ENCODE data around the gene RFX7.
"Not testable (repeated sequence)": the region's sequence is repeated elsewhere in the genome, so short reads cannot be mapped to it uniquely, and the experiment has no call there.

RFX7 gene

DNA sequence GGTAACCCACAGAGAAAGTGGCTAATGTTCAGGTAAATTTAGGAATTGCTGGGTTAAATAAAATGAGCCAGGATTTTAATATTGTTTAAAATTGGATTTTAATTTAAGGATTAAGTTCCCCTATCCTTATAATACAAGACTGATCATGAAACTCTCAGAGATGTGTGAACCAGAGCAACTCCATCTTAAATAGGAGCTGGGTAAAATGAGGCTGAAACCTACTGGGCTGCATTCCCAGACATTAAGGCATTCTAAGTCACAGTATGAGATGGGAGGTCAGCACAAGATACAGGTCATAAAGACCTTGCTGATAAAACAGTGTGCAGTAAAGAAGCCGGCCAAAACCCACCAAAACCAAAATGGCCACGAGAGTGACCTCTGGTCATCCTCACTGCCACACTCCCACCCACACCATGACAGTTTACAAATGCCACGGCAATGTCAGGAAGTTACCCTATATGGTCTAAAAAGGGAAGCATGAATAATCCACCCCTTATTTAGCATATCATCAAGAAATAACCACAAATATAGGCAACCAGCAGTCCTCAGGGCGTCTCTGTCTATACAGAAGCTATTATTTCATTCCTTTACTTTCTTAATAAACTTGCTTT, 40.3 kb downstream of the RFX7 start:
- not testable (repeated sequence) for DNase-seq

DNA sequence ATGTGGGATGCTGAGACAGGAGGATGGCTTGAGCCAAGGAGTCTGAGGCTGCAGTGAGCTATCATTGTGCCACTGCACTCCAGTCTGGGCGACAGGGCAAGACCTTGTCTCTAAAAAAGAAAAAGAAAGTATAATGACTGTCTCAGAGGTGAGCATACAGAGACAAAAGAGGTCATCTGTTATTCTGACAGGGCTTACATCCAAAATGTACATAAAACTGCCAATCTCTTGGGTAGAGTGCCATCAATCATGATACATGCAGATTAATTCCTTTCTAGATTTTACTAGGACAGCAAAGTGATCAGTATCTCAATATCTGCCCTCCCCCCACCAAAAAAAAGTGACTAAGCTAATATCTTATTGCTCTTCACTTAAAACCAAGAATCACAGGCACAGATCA, 41.0 kb downstream of the RFX7 start:
- no peak for DNase-seq

DNA sequence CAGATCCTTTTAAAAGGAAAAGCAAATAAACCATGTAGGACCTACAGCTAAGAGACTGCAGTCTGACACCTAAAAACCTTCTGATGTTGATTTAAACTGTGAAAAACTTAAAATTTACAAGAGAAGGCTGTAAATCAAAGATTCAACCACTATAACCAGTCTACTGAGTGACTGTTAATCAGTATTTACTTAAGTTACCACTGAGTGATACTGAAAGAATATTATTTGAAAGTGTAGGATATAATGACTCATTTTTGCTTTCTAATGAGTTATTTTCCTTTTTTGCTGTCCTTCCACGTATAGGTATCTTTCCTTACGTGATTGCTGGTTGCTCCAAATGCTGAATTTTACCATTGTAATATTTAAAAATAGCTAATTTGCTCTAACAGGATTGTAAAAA, 44.6 kb downstream of the RFX7 start:
- DNase-seq = no peak

DNA sequence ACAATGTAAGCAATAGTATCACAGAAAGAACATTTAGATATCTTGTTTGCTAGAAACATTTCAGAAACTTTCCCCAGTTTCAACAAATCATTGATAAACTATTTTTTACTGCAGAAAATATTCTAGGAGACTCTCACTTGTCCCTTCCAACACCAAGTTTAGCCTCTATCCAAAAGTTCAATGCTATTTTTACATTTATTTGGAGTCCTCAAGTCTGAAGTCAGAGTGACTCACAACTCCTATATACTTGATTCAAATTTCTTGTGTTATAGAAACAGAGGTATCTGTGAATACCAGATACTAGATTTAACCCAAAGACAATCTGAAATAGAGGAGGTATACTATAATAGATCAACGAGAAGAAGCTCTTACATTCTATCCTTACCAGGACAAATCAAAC, 49.6 kb downstream of the RFX7 start:
- no peak for DNase-seq

DNA sequence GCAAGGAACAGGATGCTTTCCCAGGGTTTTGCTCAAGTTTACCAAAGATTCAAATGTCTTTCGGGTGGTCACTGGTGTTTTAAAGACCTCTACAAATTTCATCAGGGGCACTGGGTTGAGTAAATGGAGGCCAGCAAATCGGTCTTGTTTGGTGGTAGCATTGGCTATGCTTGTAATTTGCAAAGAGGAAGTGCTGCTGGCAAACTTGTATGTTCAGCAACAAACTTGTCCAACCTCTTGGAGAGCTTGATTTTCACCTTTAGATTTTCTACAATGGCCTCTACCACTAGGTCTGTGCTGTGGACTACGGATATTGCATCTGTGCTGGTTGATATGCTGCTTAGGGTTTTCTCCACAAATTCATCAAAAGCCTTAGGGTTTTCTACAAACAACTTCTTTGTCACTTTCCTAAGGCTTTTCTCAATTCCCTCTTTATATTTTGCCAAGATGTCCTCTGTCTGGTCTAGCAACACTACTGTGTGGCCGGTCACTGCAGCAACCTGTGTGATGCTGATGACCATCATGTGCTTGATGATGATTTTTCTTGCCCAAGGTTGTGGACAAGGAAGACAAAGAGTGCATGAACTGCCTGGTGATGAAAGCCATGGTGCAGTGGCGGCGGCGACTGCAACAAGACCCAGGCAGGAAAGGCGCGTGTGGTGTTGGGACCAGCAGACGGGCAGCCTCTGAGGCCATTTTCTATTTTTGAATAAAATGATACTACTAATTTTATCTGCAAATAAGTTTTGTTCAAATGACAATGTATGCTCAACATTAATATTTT, 50.8 kb downstream of the RFX7 start:
- no peak for DNase-seq

DNA sequence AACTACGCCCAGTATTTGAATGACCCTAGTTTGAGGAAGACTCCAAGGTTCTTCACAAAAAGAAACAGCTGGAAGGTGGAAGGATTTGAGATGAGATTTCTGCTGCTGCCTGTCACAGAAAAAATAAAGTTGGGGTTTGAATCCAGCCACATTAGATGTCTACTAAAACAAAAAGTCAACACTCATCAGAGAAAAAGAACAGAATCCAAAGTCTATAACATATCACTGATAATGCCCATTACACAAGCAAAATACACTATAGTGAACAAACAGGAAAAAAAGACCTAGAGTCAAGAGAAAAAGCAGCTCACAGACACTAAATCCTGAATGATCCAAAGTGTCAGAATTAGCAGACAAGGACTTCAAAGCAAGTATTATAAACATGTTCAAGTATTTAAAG, 56.0 kb downstream of the RFX7 start:
- no peak for DNase-seq

DNA sequence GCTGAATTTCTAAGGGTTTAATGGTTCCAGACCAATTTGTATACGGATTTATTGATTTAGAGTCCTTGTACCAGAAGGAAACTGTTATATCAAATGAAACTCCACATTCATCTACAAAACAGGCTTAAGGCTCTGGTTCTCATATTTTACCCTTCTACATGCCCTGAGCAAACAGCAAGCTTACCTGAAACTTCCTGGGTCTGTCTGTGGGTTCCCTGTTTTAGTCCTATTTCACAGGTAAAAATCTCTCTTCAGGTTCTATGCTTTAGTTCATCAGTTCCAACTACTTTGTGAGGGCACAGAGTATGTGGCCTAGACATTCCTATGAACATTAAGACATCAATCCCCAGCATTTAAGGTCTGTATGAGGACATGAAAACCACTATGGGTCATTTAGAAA, 57.7 kb downstream of the RFX7 start:
- no peak for DNase-seq

DNA sequence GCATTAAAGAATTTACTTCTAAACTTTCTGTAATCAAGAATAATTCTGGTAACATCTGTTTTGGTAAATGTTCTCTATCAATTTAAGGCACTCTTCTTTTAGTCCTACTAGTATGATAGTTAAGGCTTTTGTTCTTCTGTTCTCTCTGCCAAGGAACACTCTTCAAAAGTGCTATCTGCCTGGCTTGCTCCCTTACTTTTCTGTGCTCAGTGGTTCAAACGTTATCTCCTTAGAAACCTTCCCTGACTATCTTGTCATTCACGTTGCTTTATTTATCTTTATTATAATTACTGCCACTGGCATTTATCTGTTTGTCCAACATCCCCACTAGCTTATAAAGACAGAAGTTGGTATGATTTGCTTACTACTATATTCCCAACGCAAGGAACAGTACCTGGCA, 59.2 kb downstream of the RFX7 start:
- DNase-seq = no peak

DNA sequence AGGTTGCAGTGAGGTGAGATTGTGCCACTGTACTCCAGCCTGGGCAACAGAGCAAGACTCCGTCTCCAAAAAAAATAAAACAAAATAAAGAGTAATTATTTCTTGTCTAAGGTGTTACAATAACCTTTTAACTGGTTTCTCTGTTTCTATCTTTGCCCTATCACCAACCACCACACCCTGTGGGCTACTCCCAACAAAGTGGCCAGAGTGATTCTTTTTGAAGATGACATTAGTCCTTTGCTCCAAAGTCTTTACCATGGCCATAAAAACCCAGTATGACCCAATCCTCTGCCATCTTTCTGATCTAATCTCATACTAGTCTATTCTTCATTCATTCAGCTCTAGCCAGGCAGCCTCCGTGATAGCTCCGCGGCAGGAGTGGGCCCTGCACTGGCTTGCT, 62.8 kb downstream of the RFX7 start:
- no peak for DNase-seq

DNA sequence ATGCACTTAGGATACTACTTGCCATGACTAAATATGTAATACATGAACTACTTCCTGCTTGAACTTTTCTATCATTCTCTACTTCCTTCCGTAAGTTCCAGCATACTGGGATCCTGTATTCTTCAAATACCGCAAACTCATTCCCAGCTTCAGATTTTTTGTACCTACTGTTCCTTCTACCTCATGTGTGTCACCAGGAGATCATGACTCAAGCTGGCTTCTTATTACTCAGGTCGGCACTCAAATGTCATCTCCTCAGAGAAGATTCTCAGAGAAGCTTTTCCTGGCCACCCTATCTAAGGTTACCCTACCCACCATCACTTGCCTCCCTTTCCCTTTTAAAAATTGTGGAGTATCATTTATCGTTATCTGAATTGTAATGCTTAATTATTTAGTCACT, 66.7 kb downstream of the RFX7 start:
- no peak for DNase-seq

DNA sequence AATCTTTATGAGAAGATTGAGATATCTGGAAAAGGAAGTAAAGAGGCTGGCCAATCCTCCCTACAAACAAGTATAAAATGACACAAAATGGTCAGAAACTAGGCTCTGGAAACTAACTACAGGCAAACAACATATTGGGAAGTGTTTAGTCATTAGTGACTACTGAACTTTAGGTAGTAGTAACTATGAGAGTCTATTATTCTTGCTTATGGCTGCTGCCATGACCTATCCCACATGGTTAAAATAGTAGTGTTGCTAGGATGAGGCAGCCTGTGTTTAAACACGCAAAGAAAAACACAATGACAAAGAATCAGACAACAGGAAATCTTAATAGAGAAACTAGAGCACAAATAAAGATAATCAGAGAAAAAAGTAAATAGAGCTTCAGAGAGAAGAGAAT, 67.9 kb downstream of the RFX7 start:
- DNase-seq = no peak

DNA sequence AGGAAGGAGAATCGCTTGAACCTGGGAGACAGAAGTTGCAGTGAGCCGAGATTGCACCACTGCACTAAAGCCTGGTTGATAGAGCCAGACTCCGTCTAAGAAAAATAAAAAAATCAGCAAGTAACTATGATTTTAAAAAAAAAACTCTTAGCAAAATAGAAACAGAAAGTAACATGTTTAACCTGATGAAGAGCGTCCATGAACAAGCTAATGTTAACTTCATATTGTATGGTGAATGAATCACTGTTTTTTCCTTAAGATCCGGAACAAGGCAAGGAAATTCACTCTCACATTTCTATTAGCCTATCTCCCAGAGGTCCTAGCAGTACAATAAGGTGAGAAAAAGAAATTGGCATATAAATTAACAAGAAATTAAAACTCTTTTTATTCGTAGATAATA, 69.0 kb downstream of the RFX7 start:
- DNase-seq = no peak

DNA sequence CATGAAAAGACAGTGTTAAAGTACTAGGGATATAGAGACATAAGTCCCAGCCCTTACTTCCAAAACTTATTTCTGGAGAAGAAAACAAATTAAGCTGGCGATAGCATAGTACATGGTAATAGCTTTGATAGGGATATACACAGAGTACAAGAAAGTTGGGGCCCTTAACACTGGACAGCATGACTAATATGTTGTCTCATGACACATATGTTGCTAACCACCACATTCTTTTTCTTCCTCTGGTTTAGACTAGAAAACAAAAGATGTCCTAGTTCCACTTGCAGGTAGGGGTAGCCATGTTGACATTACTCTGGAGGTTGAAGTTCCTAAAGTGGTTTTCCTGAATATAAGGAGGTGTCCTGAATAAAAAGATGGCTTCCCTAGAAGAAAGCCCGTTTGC, 75.3 kb downstream of the RFX7 start:
- no peak for DNase-seq

DNA sequence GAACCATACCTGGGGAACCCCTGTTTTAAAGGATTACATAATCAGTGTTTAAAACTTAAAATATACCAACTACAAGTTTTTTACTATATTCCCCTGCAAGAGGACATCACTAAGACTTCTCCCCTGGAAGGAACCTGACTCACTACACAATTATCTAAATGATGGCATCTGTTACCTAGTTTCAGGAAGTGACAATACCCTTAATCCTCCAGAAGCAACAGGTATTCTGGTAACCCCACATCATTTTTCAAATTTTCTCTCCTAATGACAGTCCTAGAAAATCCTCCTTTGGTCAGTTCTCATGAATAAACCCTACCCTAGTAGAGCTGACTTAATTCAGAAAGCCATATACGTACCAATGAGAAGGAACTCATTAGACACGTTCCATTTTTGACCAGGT, 78.4 kb downstream of the RFX7 start:
- no peak for DNase-seq

DNA sequence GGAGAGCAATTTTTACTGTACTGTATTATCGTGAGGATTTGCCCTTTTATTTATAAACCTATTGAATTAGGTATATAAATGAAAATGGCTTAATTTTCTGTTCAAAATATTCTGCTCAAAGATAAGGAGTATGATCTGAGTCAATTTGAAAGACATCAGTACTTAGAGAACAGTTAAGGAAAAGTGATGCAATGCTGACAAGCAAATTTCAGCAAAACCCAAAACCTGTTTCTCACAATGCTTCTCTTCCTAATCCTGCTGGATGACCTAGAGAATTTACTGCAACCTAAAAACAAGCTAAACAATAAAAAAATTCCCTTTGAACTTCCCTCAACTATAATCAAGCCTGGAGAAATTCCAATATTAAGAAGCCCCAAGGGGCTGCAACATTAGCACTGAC, 82.7 kb downstream of the RFX7 start:
- no peak for DNase-seq

DNA sequence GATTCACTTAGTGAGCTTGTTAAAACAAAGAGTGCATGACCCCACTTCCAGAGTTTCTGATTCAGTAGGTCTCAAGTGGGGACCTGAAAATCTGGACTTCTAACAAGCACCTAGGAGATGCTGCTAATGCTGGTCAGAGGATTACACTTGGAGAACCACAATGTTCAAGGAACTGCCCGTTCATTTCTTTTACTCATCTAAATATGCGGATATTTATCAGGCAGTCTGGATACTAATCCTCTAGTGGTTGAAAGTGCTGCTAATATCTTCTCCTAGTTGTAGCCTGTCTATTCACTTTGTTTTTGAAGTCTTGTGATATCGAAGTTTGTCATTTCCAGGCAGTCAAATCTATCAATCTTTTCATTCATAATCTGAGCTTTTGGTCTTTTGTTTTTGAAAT, 86.8 kb downstream of the RFX7 start:
- no peak for DNase-seq

DNA sequence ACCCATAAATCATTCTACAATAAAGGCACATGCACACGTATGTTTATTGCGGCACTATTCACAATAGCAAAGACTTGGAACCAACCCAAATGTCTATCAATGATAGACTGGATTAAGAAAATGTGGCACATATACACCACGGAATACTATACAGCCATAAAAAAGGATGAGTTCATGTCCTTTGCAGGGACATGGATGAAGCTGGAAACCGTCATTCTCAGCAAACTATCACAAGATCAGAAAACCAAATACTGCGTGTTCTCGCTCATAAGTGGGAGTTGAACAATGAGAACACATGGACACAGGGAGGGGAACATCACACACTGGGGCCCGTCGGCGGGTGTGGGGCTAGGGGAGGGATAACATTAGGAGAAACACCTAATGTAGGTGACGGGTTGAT, 88.4 kb downstream of the RFX7 start:
- not testable (repeated sequence) for DNase-seq

DNA sequence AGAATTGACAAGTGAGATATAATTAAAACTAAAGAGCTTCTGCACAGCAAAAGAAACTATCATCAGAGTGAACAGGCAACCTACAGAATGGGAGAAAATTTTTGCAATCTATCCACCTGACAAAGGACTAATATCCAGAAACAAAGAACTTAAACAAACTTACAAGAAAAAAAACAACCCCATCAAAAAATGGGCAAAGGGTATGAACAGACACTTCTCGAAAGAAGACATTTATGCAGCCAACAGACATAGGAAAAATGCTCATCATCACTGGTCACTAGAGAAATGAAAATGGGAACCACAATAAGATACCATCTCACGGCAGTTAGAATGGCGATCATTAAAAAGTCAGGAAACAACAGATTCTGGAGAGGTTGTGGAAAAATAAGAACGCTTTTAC, 88.9 kb downstream of the RFX7 start:
- not testable (repeated sequence) for DNase-seq

DNA sequence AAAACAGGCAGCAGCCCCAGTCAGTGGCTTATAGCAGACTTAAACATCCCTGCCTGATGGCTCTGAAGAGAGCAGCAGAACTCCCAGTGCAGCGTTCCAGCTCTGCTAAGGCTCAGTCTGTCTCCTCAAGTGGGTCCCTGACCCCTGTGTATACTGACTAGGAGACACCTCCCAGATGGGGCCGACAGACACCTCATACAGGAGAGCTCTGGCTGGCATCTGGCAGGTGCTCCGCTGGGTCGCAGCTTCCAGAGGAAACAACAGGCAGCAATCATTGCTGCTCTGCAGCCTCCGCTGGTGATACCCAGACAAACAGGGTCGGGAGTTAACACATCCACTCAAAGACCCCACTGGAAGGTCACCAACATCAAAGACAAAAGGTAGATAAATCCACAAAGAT, 93.5 kb downstream of the RFX7 start:
- DNase-seq = no peak

DNA sequence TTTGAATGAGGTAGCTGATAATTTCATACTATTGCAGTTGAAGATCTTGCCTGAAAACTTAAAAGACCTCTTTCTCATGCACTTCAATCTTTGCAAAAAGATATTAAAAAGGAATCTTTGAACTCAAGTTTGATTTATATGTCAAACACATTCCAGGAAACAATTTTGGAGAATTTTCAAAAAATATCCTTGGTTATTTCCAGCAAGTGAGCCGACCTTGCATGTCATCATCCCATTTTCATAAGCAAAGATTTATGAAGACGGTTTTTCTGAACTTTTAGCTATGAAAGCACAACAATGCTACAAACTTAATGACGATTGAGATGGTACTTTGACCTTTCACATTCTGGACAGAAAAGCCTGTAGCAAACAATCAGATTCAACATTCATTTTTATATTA, 95.6 kb downstream of the RFX7 start:
- DNase-seq = no peak

DNA sequence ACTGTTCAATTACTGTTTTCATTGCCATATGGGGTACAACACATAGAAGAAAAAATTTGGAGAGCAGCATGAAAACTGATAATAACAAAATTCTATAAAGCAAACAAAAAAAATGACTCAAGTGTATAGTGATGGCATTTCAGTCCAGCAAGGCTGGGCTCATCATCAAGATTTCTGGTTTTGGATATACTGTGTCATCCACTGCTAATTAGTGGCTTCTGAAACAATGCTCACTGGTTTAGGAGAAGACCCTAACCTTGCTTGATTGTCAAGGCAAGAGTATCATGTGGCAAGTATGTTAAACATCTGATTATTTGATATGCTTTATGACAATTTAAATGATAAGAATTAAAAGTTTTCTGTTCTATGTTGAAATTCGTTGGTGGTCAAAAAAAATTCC, 96.9 kb downstream of the RFX7 start:
- no peak for DNase-seq

DNA sequence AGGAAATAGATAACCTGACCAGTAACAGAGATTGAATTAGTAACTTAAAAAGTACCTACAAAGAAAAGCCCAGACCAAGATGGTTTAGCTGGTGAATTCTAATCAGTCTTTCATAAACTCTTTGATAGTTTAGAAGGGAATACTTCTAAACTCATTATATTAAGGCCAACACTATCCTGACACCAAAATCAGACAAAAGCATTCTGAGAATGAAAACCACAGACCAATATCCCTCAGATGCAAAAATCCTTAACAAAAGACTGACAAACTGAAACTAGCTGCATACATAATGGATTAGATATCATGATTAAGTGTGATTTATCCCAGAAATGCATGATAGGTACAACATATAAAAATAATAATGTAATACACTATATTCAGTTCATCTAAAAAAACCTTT, 115.6 kb downstream of the RFX7 start:
- DNase-seq = no peak

DNA sequence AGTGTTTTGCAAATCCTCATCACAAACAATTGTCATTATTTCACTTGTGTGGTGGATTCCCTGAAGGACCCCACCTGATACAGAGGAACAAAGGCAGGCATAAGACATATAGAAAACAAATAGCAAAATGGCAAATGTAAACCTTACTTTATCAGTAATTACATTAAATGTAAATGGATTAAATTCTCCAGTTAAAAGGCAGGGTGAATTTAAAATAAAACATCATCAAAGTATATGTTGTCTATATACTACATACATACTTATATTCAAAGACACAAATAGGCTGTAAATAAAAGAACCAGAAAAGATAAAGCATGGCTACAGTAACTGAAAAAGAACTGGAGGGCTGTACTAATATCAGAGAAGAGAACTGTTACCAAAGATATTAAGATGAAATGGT, 117.3 kb downstream of the RFX7 start:
- DNase-seq = no peak

DNA sequence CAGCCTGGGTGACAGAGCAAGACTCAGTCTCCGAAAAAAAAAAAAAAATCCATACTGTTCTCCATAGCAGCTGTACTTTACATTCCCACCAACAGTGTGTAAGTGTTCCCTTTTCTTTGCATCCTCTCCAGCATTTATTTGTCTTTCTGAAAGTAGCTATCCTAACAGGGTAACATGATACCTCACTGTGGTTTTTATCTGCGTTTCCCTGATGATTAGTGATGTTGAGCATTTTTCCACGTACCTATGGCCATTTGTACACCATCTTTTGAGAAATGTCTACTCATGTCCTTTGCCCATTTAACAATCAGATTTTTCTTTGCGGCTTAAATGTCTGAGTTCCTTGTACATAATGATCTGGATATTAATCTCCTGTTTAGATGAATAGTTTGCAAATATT, 119.3 kb downstream of the RFX7 start:
- no peak for DNase-seq

DNA sequence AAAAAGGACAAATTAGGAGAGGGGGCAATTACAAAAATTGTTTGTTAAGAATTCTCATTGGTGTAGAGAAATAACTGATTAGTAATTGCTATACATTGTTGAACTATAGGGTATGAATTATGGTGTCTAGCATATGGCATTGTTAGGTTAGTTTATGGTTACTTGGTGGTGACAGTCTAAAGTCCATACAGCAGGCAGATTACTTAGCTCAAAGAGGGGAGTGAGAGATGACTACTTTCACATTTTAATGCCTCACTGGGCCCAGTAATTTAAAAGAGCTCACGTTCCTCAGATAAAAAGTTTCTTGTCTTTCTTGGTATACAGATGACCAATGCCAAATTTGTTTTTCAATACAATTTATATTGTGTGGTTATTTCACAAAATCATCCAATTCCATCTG, 137.8 kb downstream of the RFX7 start:
- DNase-seq = no peak
